Transverse colon (tissue), 4 donors: ENCODE data around the gene RBM17. TPM values are rescaled to one million over a fixed set of nuclear protein-coding genes. Genes with fewer than 3 reads are reported as not detected.

Experiments used
- DNase-seq: peaks from one replicate; pipeline ENCODE4 v3.0.0-alpha.2; 2019
- H3K27ac ChIP-seq, 4 donors: fragments of 200-600 bp; sonication (generic); 2 replicates each; pipeline ENCODE4 v1.5.1; 2016 to 2018; ENCODE audit warnings: inconsistent platforms in 4 of 4
- H3K27me3 ChIP-seq: fragments of 200-600 bp; sonication (generic); 2 replicates; pipeline ENCODE4 v1.5.1; 2017; ENCODE audit warnings: inconsistent platforms
- H3K36me3 ChIP-seq, 4 donors: fragments of 200-600 bp; sonication (generic); 2 replicates each; pipeline ENCODE4 v1.5.1; 2017 to 2019; ENCODE audit warnings: inconsistent platforms in 4 of 4
- H3K4me1 ChIP-seq, 4 donors: fragments of 200-600 bp; sonication (generic); 2 replicates each; pipeline ENCODE4 v1.5.1; 2017 to 2020; ENCODE audit warnings: inconsistent platforms in 4 of 4
- H3K4me3 ChIP-seq, 4 donors: fragments of 200-600 bp; sonication (generic); 1 replicate in 1 of 4; 2 replicates in 3 of 4; pipeline versions ENCODE4 v1.5.1 to v1.6.1; 2017 to 2019; ENCODE audit warnings: inconsistent platforms in 4 of 4
- H3K9me3 ChIP-seq, 2 donors: fragments of 200-600 bp; sonication (generic); 2 replicates each; pipeline ENCODE4 v1.5.1; 2017 to 2019; ENCODE audit warnings: inconsistent platforms in 2 of 2
- EP300 ChIP-seq: sonication (generic); formaldehyde crosslinking; IDR thresholded peaks from one replicate; pipeline ENCODE4 v1.6.1; 2017; ENCODE audit warnings: antibody characterized with exemption, low read depth
- POLR2A ChIP-seq: fragments of 450-650 bp; IDR thresholded peaks from one replicate; pipeline ENCODE4 v1.6.1; 2016; ENCODE audit warnings: antibody characterized with exemption, mild to moderate bottlenecking, moderate library complexity
- POLR2AphosphoS5 ChIP-seq, 3 donors: sonication (generic); formaldehyde crosslinking; IDR thresholded peaks; one replicate each; pipeline ENCODE4 v1.6.1; 2016; ENCODE audit warnings: antibody characterized with exemption in 3 of 3
- WGBS, 2 donors: methylation state at CpG; one replicate each; pipeline ENCODE4 v1.1.5; 2018; ENCODE audit warnings: low coverage in 1 of 2; 5-methylcytosine and 5-hydroxymethylcytosine counted together
- in situ Hi-C, 4 donors: fragments of 200-750 bp; cut with MboI; loops; one replicate each; pipeline versions ENCODE4 v1.15.0 to v1.15.1; 2017; ENCODE audit warnings: low sequenced_read_pairs in 3 of 4, low pct_ligation_motif_present in 1 of 4, low pct_unique_long_range_greater_than_20kb in 1 of 4
- intact Hi-C: fragments of 100-400 bp; cut with DNase I; formaldehyde crosslinking; loops from one replicate; pipeline ENCODE4 v1.15.1; 2023; ENCODE audit warnings: low total_unique reads
- total RNA-seq, 4 donors: library from RNA; depleted of rRNA; stranded (reverse); fragments of >200 nt; gene quantifications; one replicate each; pipeline ENCODE4 v1.1.0, GENCODE V29; 2016
- TF ChIP-seq, protein P1 (sequence below), 5 experiments: fragments of 200-600 bp in 3 of 5; fragments of 450-650 bp in 2 of 5; sonication (generic) in 3 of 5; IDR thresholded peaks; 1 replicate in 2 of 5; 2 replicates in 3 of 5; pipeline ENCODE4 v1.5.1; 2016 to 2017; ENCODE audit warnings: antibody characterized with exemption in 5 of 5, inconsistent platforms in 3 of 5, mild to moderate bottlenecking in 2 of 5, moderate library complexity in 1 of 5

Gene RBM17
- total RNA-seq, 4 donors from 2014 or later, result 45.0 to 80.7 (median 64.7) TPM

GRCh38 chr10:6044060-6044459, 44.8 kb upstream of the RBM17 start:
- Histone ChIP-seq H3K27me3 (no peaks in the 10 kb centered on the region), H3K36me3 (no peaks in the 10 kb centered on the region), H3K4me3 (no peak overlapping the region), H3K27ac (no peak overlapping the region), H3K9me3 (no peaks in the 10 kb centered on the region), H3K4me1 (no peaks in the 10 kb centered on the region)
- intact Hi-C loops, result loop anchor here (5.0 kb wide), 1 partner anchor 548 kb away; no protein-coding TSS in a partner anchor
- DNase-seq, result no peak
- TF ChIP-seq EP300 (no peak), POLR2A (no peak), POLR2AphosphoS5 (IDR thresholded peaks at IDR 0.05) (no peak)
- TF ChIP-seq, protein P1, sequence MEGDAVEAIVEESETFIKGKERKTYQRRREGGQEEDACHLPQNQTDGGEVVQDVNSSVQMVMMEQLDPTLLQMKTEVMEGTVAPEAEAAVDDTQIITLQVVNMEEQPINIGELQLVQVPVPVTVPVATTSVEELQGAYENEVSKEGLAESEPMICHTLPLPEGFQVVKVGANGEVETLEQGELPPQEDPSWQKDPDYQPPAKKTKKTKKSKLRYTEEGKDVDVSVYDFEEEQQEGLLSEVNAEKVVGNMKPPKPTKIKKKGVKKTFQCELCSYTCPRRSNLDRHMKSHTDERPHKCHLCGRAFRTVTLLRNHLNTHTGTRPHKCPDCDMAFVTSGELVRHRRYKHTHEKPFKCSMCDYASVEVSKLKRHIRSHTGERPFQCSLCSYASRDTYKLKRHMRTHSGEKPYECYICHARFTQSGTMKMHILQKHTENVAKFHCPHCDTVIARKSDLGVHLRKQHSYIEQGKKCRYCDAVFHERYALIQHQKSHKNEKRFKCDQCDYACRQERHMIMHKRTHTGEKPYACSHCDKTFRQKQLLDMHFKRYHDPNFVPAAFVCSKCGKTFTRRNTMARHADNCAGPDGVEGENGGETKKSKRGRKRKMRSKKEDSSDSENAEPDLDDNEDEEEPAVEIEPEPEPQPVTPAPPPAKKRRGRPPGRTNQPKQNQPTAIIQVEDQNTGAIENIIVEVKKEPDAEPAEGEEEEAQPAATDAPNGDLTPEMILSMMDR (IDR thresholded peaks at IDR 0.05), result no peak
- WGBS, 2 donors, result 82% methylated on average over 7 of the region's 7 CpGs; no CpG with 5 or more reads in 1 of the 2 donors
- in situ Hi-C loops, result no loop called here

DNA sequence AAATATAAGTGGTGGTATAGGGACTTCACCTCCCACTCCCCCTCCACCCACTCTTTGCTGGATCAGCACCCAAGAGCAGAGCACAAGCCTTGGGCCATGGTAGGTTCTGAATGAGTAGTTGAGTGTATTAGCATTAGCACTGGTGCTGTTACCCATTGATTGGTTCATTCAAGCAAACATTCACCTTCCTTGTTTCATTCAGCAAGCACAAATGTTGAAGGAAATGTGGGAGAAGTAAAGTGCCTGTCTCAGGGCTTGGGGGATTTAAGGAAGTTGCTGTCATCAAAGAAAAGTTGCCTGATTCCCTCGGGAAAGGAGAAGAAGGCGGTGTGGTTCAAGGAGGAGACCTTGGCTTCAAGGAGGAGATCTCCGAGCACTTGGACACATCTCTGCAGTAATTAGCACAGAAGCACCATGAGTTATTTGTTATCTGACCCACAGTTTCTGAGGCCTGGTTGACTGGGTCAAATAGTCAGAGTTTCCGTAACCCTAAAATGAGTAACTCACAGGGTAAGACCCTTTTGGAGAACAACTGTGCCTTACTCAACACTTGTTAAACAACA, 44.0 kb upstream of the RBM17 start:
- in situ Hi-C loops, result no loop called here

DNA sequence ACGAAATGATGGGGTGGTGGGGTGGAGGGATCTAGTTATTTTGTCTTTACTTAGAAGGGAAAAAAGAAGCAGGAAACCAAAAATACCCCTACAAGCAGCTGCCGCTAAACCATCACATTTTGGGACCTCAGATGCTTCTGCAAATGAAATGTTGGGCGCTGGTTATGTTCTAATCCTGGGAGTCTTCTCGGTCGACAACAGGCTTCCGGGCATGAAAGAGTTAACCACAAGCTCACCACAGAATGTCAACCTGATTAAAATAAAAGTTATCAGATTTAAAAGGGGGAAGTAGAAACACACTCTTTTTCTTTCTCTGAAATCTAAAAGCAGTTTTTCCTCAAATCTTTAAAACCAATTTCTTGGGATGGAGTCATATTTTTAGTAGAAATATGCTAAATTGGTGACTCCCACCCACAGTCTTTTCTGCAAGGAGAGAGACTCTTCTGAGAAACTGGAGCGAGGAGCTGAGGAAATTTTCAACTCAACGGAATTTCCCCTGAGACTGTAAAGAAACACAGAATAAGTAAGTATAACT, 43.5 kb upstream of the RBM17 start:
- intact Hi-C loops, result no loop called here
- DNase-seq, result no peak
- H3K27me3 ChIP-seq, result no peaks in the 10 kb centered on the region
- 58 to 61% methylated on average over 6 to 8 of the region's 8 CpGs for WGBS, 2 donors
- H3K36me3 ChIP-seq, result no peaks in the 10 kb centered on the region
- H3K9me3 ChIP-seq, result no peaks in the 10 kb centered on the region
- H3K4me3 ChIP-seq, result no peak overlapping the region
- no peak for TF ChIP-seq POLR2A
- TF ChIP-seq, protein P1 (IDR thresholded peaks at IDR 0.05), result no peak
- no peak for TF ChIP-seq POLR2AphosphoS5 (IDR thresholded peaks at IDR 0.05)
- TF ChIP-seq EP300, result no peak
- in situ Hi-C loops, result no loop called here
- H3K27ac ChIP-seq, result no peak overlapping the region
- H3K4me1 ChIP-seq, result peaks cover 0 to 2% (median under 1%) of the 10 kb centered on the region in 4 donors

More for the DNA sequence above, 44.0 kb upstream of the RBM17 start:
- Histone ChIP-seq H3K9me3 (no peaks in the 10 kb centered on the region), H3K4me1 (no peaks in the 10 kb centered on the region), H3K27me3 (no peaks in the 10 kb centered on the region), H3K36me3 (no peaks in the 10 kb centered on the region), H3K27ac (no peak overlapping the region), H3K4me3 (no peak overlapping the region)
- 76 to 86% methylated on average over 4 of the region's 4 CpGs for whole genome bisulfite sequencing, 2 donors
- TF ChIP-seq POLR2A (no peak), POLR2AphosphoS5 (IDR thresholded peaks at IDR 0.05) (no peak), EP300 (no peak)
- TF ChIP-seq, protein P1 (IDR thresholded peaks at IDR 0.05), result no peak
- DNase-seq, result no peak
- intact Hi-C loops, result loop anchor here (5.0 kb wide), 1 partner anchor 547 kb away; no protein-coding TSS in a partner anchor

GRCh38 chr10:6045878-6046772, 42.7 kb upstream of the RBM17 start:
- H3K27me3 ChIP-seq, result no peaks in the 10 kb centered on the region
- peaks cover 0 to 5% (median 2%) of the 10 kb centered on the region in 4 donors for H3K4me1 ChIP-seq
- H3K9me3 ChIP-seq, result no peaks in the 10 kb centered on the region
- DNase-seq, result no peak
- no peak overlapping the region for H3K27ac ChIP-seq
- TF ChIP-seq EP300, result no peak
- TF ChIP-seq POLR2A, result no peak
- TF ChIP-seq, protein P1 (IDR thresholded peaks at IDR 0.05), result no peak
- TF ChIP-seq POLR2AphosphoS5 (IDR thresholded peaks at IDR 0.05), result no peak
- 35 to 70% methylated on average over 2 to 9 of the region's 9 CpGs for WGBS, 2 donors
- no peaks in the 10 kb centered on the region for H3K36me3 ChIP-seq
- H3K4me3 ChIP-seq, result no peak overlapping the region
- in situ Hi-C loops (no loop called here), intact Hi-C loops (no loop called here)
